DND-41 (cell line): ENCODE data around the gene MBNL2.

Source experiments
- ATAC-seq: fragments of 200-7000 bp; cut with Tn5 transposase; 3 replicates; pipeline ENCODE4 v1.9.1; 2021; ENCODE audit warnings: low read depth; ENCODE audit not compliant: insufficient read depth
- DNase-seq: peaks from one replicate; pipeline ENCODE4 v3.0.0-alpha.2; 2020
- H2AFZ ChIP-seq: 2 replicates; pipeline ENCODE4 v1.6.0; 2012; ENCODE audit warnings: low read depth, low read length
- H3K27ac ChIP-seq: 2 replicates; pipeline ENCODE4 v1.5.1; 2012; ENCODE audit warnings: low read length, inconsistent platforms
- H3K27me3 ChIP-seq: fragments of 200-600 bp; sonication (generic); 2 replicates; pipeline ENCODE4 v1.6.0; 2012; ENCODE audit warnings: low read length, mild to moderate bottlenecking, inconsistent platforms; ENCODE audit not compliant: insufficient read depth, poor library complexity
- H3K36me3 ChIP-seq: 2 replicates; pipeline ENCODE4 v1.5.1; 2012; ENCODE audit warnings: low read length, inconsistent platforms; ENCODE audit not compliant: insufficient read depth
- H3K4me1 ChIP-seq: 2 replicates; pipeline ENCODE4 v1.5.1; 2012; ENCODE audit warnings: mild to moderate bottlenecking, low read length; ENCODE audit not compliant: insufficient read depth
- H3K4me2 ChIP-seq: 2 replicates; pipeline ENCODE4 v1.6.0; 2012; ENCODE audit warnings: mild to moderate bottlenecking, moderate library complexity, low read length, inconsistent platforms; ENCODE audit not compliant: insufficient read depth
- H3K4me3 ChIP-seq, 2 experiments: fragments of 200-600 bp in 1 of 2; shearing (Covaris generic) in 1 of 2; 2 replicates each; pipeline ENCODE4 v1.5.1; 2012 to 2016; ENCODE audit warnings: inconsistent platforms in 2 of 2, low read length in 2 of 2, mild to moderate bottlenecking in 2 of 2, low read depth in 1 of 2, moderate library complexity in 1 of 2
- H3K79me2 ChIP-seq: 2 replicates; pipeline ENCODE4 v1.6.0; 2012; ENCODE audit warnings: low read length, inconsistent platforms; ENCODE audit not compliant: insufficient read depth
- H3K9ac ChIP-seq: 2 replicates; pipeline ENCODE4 v1.6.0; 2012; ENCODE audit warnings: low read depth, mild to moderate bottlenecking, inconsistent platforms, low read length, moderate library complexity
- H3K9me3 ChIP-seq: 2 replicates; pipeline ENCODE4 v1.5.1; 2012; ENCODE audit warnings: low read length, moderate library complexity, mild to moderate bottlenecking, inconsistent platforms; ENCODE audit not compliant: insufficient read depth, severe bottlenecking
- H4K20me1 ChIP-seq: 2 replicates; pipeline ENCODE4 v1.6.0; 2012; ENCODE audit warnings: low read length; ENCODE audit not compliant: insufficient read depth
- EZH2 ChIP-seq: IDR thresholded peaks from 3 replicates; pipeline ENCODE4 v1.6.1; 2012; ENCODE audit warnings: borderline replicate concordance, low read depth, mild to moderate bottlenecking, moderate library complexity, low read length, inconsistent platforms; ENCODE audit not compliant: severe bottlenecking
- TF ChIP-seq, protein P1 (sequence below): IDR thresholded peaks from 2 replicates; pipeline ENCODE4 v1.5.1; 2012; ENCODE audit warnings: borderline replicate concordance, low read length, moderate library complexity, mild to moderate bottlenecking; ENCODE audit not compliant: poor library complexity, severe bottlenecking; ENCODE audit errors: extremely low read depth

MBNL2 gene

GRCh38 chr13:97240788-97241734 lies 18.9 kb downstream of the MBNL2 start:
- Histone ChIP-seq H3K79me2 (no peaks in the 10 kb centered on the region), H3K27me3 (no peaks in the 10 kb centered on the region), H3K4me3 (no peak overlapping the region), H2AFZ (no peak overlapping the region), H3K4me1 (no peaks in the 10 kb centered on the region), H3K36me3 (no peaks in the 10 kb centered on the region), H3K9me3 (no peaks in the 10 kb centered on the region), H3K27ac (no peak overlapping the region), H3K9ac (no peak overlapping the region), H3K4me2 (no peak overlapping the region), H4K20me1 (peaks cover 9% of the 10 kb centered on the region; the same call in 1 of the 2 replicates)
- DNase-seq, result no peak
- no peak for ATAC-seq
- TF ChIP-seq, protein P1, sequence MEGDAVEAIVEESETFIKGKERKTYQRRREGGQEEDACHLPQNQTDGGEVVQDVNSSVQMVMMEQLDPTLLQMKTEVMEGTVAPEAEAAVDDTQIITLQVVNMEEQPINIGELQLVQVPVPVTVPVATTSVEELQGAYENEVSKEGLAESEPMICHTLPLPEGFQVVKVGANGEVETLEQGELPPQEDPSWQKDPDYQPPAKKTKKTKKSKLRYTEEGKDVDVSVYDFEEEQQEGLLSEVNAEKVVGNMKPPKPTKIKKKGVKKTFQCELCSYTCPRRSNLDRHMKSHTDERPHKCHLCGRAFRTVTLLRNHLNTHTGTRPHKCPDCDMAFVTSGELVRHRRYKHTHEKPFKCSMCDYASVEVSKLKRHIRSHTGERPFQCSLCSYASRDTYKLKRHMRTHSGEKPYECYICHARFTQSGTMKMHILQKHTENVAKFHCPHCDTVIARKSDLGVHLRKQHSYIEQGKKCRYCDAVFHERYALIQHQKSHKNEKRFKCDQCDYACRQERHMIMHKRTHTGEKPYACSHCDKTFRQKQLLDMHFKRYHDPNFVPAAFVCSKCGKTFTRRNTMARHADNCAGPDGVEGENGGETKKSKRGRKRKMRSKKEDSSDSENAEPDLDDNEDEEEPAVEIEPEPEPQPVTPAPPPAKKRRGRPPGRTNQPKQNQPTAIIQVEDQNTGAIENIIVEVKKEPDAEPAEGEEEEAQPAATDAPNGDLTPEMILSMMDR, result no peak
- TF ChIP-seq EZH2, result no peak

GRCh38 chr13:97241761-97242160 lies 19.6 kb downstream of the MBNL2 start:
- Histone ChIP-seq H3K36me3 (no peaks in the 10 kb centered on the region), H4K20me1 (peaks cover 9% of the 10 kb centered on the region; the same call in 1 of the 2 replicates), H3K4me3 (no peak overlapping the region), H3K27ac (no peak overlapping the region), H3K4me2 (no peak overlapping the region), H3K27me3 (no peaks in the 10 kb centered on the region), H2AFZ (no peak overlapping the region), H3K9ac (no peak overlapping the region), H3K4me1 (no peaks in the 10 kb centered on the region), H3K79me2 (no peaks in the 10 kb centered on the region), H3K9me3 (no peaks in the 10 kb centered on the region)
- DNase-seq, result no peak
- no peak; the same call in 2 of the 3 replicates for ATAC-seq
- TF ChIP-seq, protein P1, result no peak
- no peak for TF ChIP-seq EZH2

DNA sequence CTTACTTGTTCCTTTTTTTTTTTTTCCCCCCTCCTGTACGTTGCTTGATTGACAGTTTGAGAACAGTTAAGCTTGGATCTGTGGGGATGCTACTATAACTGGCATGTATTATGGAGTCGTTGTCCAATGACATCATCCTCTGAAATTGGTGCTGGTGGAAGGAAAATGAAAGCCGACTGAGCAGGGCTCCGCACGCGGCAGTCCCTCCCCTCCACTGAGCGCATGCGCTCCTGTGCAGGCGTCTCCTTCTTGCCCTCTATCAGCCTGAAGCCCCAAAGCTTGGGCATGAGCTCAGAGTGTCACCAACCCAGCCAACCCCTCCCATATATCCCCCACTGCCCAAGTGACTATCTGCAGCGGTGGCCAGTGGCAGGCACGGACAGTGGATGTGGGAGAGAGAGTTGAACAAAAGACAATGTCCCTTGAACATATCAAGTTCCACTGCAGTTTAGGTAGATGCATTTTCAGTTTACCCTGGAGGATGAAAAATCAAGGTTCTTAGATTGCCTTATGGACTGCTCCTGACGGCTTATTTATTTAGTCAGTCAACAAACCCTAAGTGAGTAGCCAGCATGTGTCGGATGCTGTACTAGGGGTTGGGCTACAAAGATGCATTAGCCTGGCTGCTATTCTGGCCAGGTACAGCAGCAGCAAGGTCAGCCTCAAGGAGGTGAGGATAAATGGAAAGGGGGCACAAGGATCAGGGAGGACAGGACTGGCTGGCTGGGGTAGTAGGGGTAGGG lies 20.8 kb downstream of the MBNL2 start:
- Histone ChIP-seq H3K79me2 (no peaks in the 10 kb centered on the region), H3K27ac (no peak overlapping the region), H3K36me3 (no peaks in the 10 kb centered on the region), H3K4me1 (no peaks in the 10 kb centered on the region), H3K27me3 (no peaks in the 10 kb centered on the region), H4K20me1 (peaks cover 9% of the 10 kb centered on the region; the same call in 1 of the 2 replicates), H3K9me3 (no peaks in the 10 kb centered on the region), H2AFZ (no peak overlapping the region), H3K4me2 (no peak overlapping the region), H3K4me3 (no peak overlapping the region), H3K9ac (no peak overlapping the region)
- ATAC-seq (no peak), DNase-seq (no peak)
- no peak for TF ChIP-seq EZH2
- TF ChIP-seq, protein P1, result no peak
